T-helper 17 cell (primary cell): ENCODE data around the gene TMTC2. TPM values are rescaled to one million over a fixed set of nuclear protein-coding genes. Genes with fewer than 3 reads are reported as not detected.
A peak's percentile ranks its signal among the peaks of the same experiment; 100 is the strongest.

Source experiments
- ATAC-seq: fragments of 150-1000 bp; cut with Tn5 transposase; 2 replicates; pipeline ENCODE4 v1.10.0; 2021; ENCODE audit warnings: mild to moderate bottlenecking, moderate library complexity
- DNase-seq, 3 donors: peaks; one replicate each; pipeline versions ENCODE4 v3.0.0 to v3.0.0-alpha.2; 2020 to 2021
- H3K9me3 ChIP-seq: one replicate; pipeline ENCODE4 v1.7.0; 2013; ENCODE audit warnings: low read length, mild to moderate bottlenecking; ENCODE audit not compliant: control insufficient read depth, poor library complexity, severe bottlenecking
- H3K27ac Mint-ChIP-seq: one replicate; pipeline ENCODE4 v1.8.0; 2022; ENCODE audit warnings: mild to moderate bottlenecking, moderate library complexity, mixed read lengths
- H3K27me3 Mint-ChIP-seq: one replicate; pipeline ENCODE4 v1.8.0; 2022; ENCODE audit warnings: mixed read lengths
- H3K36me3 Mint-ChIP-seq: one replicate; pipeline ENCODE4 v1.8.0; 2022; ENCODE audit warnings: low read depth, mixed read lengths
- H3K4me1 Mint-ChIP-seq: one replicate; pipeline ENCODE4 v1.8.0; 2022; ENCODE audit warnings: mild to moderate bottlenecking, mixed read lengths
- H3K4me3 Mint-ChIP-seq: one replicate; pipeline ENCODE4 v1.8.0; 2022; ENCODE audit warnings: mild to moderate bottlenecking, moderate library complexity, mixed read lengths
- total RNA-seq, 4 donors: library from RNA in 2 of 4; stranded (reverse) in 2 of 4; gene quantifications; one replicate each; pipeline ENCODE4 v1.2.3 and lab custom pipeline; 2022 to 2026

TMTC2 gene
- total RNA-seq (1 to 10 TPM; 6.0 to 6.2 TPM), total RNA-seq (lab: John Stamatoyannopoulos, UW) (8.2 to 11.2 reads per million in 2 donors)

GRCh38 chr12:82686168-82687020, at the start of gene TMTC2:
Gene TMTC2, plus strand, starts transcription at chr12:82686906.
- Mint-ChIP-seq H3K4me1 (peaks cover 24% of the 10 kb centered on the region), H3K36me3 (no peaks in the 10 kb centered on the region), H3K27me3 (peaks cover 17% of the 10 kb centered on the region), H3K27ac (peak within 1 kb of the TSS; percentile 99), H3K4me3 (peak within 1 kb of the TSS; percentile 99)
- ATAC-seq, result peak; percentile 89
- DNase-seq, result peak; percentile 79 to 86 (median 85)
- no peaks in the 10 kb centered on the region for H3K9me3 ChIP-seq

GRCh38 chr12:82638324-82638723, 48.4 kb upstream of the TMTC2 start:
- ATAC-seq (no peak), DNase-seq (no peak)
- Mint-ChIP-seq H3K27ac (no peak overlapping the region), H3K36me3 (peaks cover 2% of the 10 kb centered on the region), H3K27me3 (no peaks in the 10 kb centered on the region), H3K4me3 (no peak overlapping the region), H3K4me1 (no peaks in the 10 kb centered on the region)
- H3K9me3 ChIP-seq, result no peaks in the 10 kb centered on the region

GRCh38 chr12:82644896-82645295, 41.8 kb upstream of the TMTC2 start:
- no peak overlapping the region for H3K27ac Mint-ChIP-seq
- no peaks in the 10 kb centered on the region for H3K27me3 Mint-ChIP-seq
- no peak for DNase-seq
- no peak overlapping the region for H3K4me3 Mint-ChIP-seq
- H3K36me3 Mint-ChIP-seq, result no peaks in the 10 kb centered on the region
- no peak for ATAC-seq
- H3K9me3 ChIP-seq, result no peaks in the 10 kb centered on the region
- H3K4me1 Mint-ChIP-seq, result no peaks in the 10 kb centered on the region

GRCh38 chr12:82645414-82645813, 41.3 kb upstream of the TMTC2 start:
- H3K36me3 Mint-ChIP-seq, result no peaks in the 10 kb centered on the region
- H3K27me3 Mint-ChIP-seq, result no peaks in the 10 kb centered on the region
- H3K4me1 Mint-ChIP-seq, result peaks cover 2% of the 10 kb centered on the region
- H3K9me3 ChIP-seq, result no peaks in the 10 kb centered on the region
- no peak overlapping the region for H3K27ac Mint-ChIP-seq
- no peak overlapping the region for H3K4me3 Mint-ChIP-seq
- DNase-seq (no peak), ATAC-seq (no peak)

GRCh38 chr12:82647853-82648252, 38.9 kb upstream of the TMTC2 start:
- peaks cover 7% of the 10 kb centered on the region for H3K4me1 Mint-ChIP-seq
- H3K27ac Mint-ChIP-seq, result no peak overlapping the region
- no peaks in the 10 kb centered on the region for H3K9me3 ChIP-seq
- no peaks in the 10 kb centered on the region for H3K36me3 Mint-ChIP-seq
- H3K4me3 Mint-ChIP-seq, result no peak overlapping the region
- DNase-seq (no peak), ATAC-seq (no peak)
- H3K27me3 Mint-ChIP-seq, result no peaks in the 10 kb centered on the region

GRCh38 chr12:82648259-82648909, 38.3 kb upstream of the TMTC2 start:
- no peak for ATAC-seq
- no peaks in the 10 kb centered on the region for H3K36me3 Mint-ChIP-seq
- no peaks in the 10 kb centered on the region for H3K9me3 ChIP-seq
- no peak for DNase-seq
- no peaks in the 10 kb centered on the region for H3K27me3 Mint-ChIP-seq
- H3K4me1 Mint-ChIP-seq, result peaks cover 7% of the 10 kb centered on the region
- no peak overlapping the region for H3K4me3 Mint-ChIP-seq
- H3K27ac Mint-ChIP-seq, result no peak overlapping the region

- Mint-ChIP-seq H3K4me3 (no peak overlapping the region), H3K27me3 (no peaks in the 10 kb centered on the region), H3K27ac (no peak overlapping the region), H3K36me3 (no peaks in the 10 kb centered on the region), H3K4me1 (peaks cover 7% of the 10 kb centered on the region)
- ATAC-seq (peak; percentile 77), DNase-seq (no peak)
- no peaks in the 10 kb centered on the region for H3K9me3 ChIP-seq
Measured at GRCh38 chr12:82650627-82651337, 35.9 kb upstream of the TMTC2 start.

GRCh38 chr12:82651489-82651888, 35.2 kb upstream of the TMTC2 start:
- Mint-ChIP-seq H3K36me3 (no peaks in the 10 kb centered on the region), H3K27ac (no peak overlapping the region), H3K27me3 (no peaks in the 10 kb centered on the region), H3K4me1 (peaks cover 7% of the 10 kb centered on the region), H3K4me3 (no peak overlapping the region)
- no peak for DNase-seq
- no peaks in the 10 kb centered on the region for H3K9me3 ChIP-seq
- ATAC-seq, result no peak

- Mint-ChIP-seq H3K4me3 (no peak overlapping the region), H3K27ac (no peak overlapping the region), H3K4me1 (peaks cover 7% of the 10 kb centered on the region), H3K27me3 (no peaks in the 10 kb centered on the region), H3K36me3 (no peaks in the 10 kb centered on the region)
- H3K9me3 ChIP-seq, result no peaks in the 10 kb centered on the region
- DNase-seq (no peak), ATAC-seq (no peak)
Measured at GRCh38 chr12:82652071-82652470, 34.6 kb upstream of the TMTC2 start.

- Mint-ChIP-seq H3K27ac (no peak overlapping the region), H3K27me3 (peaks cover 6% of the 10 kb centered on the region), H3K4me3 (no peak overlapping the region), H3K4me1 (peaks cover 2% of the 10 kb centered on the region), H3K36me3 (no peaks in the 10 kb centered on the region)
- no peaks in the 10 kb centered on the region for H3K9me3 ChIP-seq
- no peak for DNase-seq
- no peak for ATAC-seq
Measured at GRCh38 chr12:82655751-82656150, 31.0 kb upstream of the TMTC2 start.

GRCh38 chr12:82659343-82660207, 27.1 kb upstream of the TMTC2 start:
- DNase-seq (no peak), ATAC-seq (no peak)
- no peaks in the 10 kb centered on the region for H3K9me3 ChIP-seq
- no peak overlapping the region for H3K27ac Mint-ChIP-seq
- no peak overlapping the region for H3K4me3 Mint-ChIP-seq
- no peaks in the 10 kb centered on the region for H3K4me1 Mint-ChIP-seq
- no peaks in the 10 kb centered on the region for H3K36me3 Mint-ChIP-seq
- H3K27me3 Mint-ChIP-seq, result peaks cover 23% of the 10 kb centered on the region

GRCh38 chr12:82660541-82661325, 26.0 kb upstream of the TMTC2 start:
- peaks cover 33% of the 10 kb centered on the region for H3K27me3 Mint-ChIP-seq
- H3K27ac Mint-ChIP-seq, result no peak overlapping the region
- no peaks in the 10 kb centered on the region for H3K9me3 ChIP-seq
- DNase-seq (no peak), ATAC-seq (no peak)
- H3K36me3 Mint-ChIP-seq, result no peaks in the 10 kb centered on the region
- H3K4me1 Mint-ChIP-seq, result no peaks in the 10 kb centered on the region
- no peak overlapping the region for H3K4me3 Mint-ChIP-seq
